ENCODE measurements around the gene NECAB2. TPM values are rescaled to one million over a fixed set of nuclear protein-coding genes. Genes with fewer than 3 reads are reported as not detected.

The NECAB2 gene
- total and polyA plus RNA-seq, 2 of the 8 experiments (the other 6 are each of a cell fraction or from before 2014, with no cell fraction given) = 3.6 to 4.2 TPM

DNA sequence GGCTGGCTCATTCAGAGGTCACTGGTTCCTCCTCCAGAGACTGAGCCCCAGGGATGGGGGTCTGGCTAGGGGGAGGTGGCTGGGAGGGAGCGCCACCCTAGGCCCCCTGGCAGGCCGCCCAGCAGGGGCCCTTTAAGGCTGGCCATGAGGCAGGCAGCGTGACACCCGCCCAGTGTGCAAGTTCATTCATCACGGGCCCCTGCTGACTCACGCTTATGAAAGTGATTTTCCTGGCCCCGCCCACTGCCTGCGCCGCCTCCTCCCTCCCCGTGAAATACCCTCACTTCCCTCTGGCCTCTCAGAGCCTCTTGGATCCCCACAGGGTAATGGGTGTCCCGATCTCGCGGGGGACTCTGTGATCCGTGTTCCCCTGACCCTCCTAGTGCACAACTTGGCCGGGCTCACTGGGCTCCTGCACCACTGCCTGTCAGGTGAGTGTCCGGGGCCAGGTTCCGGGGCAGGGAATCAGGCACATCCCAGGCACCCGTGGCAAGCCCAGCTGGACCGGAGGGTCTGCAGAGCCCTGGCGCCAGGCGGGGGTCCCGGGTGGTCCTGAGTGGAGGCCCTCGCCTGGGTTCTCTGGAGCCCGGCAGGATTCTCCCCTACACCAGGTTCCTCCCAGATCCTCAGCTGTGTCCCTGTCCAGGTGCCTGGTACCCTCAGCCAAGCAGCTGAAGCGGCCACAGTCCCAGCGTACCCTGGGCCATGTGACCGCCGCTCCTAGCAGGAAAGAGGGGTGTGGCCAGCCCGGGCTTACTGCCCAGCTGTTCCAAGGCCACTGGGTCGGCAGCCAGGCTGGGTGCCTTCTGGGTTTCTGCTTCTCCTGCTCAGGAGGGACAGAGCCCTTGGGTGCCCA is 14.9 kb upstream of the NECAB2 start, which contains the start of gene OSGIN1:
Gene OSGIN1 (plus strand): TSS at position 301 of the 856 bp plus-strand sequence. CDS start 4,432 bp downstream, outside the sequence.
- H3K4me2 ChIP-seq (ENCODE audit: insufficient read depth in 1 of 2, low read depth in 2 of 2, low read length in 2 of 2) = peak within 1 kb of the TSS; percentile 47 to 54
- no peak for TF ChIP-seq FOSL1 (IDR thresholded peaks at IDR 0.05; ENCODE audit: insufficient read depth, low read depth, low read length)
- peak; percentile 36 for TF ChIP-seq KDM4A (IDR thresholded peaks at IDR 0.05; ENCODE audit: low read depth, low read length, severe bottlenecking)
- H2AFZ ChIP-seq (ENCODE audit: low read length) = no peak within 1 kb of the TSS
- POLR2A ChIA-PET (ENCODE audit: partially characterized antibody) = interaction anchor here (0.7 to 1.4 kb wide), 6 partner anchors 13 to 91 kb away, joined by 3 to 4 read pairs (median 3); no protein-coding TSS in a partner anchor
- H3K4me3 ChIP-seq (ENCODE audit: extremely low read depth in 1 of 4, insufficient read depth in 2 of 4, low read depth in 3 of 4, low read length in 4 of 4) = peak within 1 kb of the TSS; percentile 4 to 47 (median 14); a peak in 6 of 8 replicates
- H3K23ac ChIP-seq (ENCODE audit: insufficient read length) = no peak within 1 kb of the TSS
- H3K27me3 ChIP-seq (replicated peaks in 1 of 4; ENCODE audit: control insufficient read depth in 3 of 4, extremely low read depth in 1 of 4, insufficient read depth in 3 of 4, low read length in 3 of 4) = no peaks in the 10 kb centered on the region
- H3K14ac ChIP-seq (ENCODE audit: insufficient read length) = no peak within 1 kb of the TSS
- 0 out of 2 replicates have a peak, but pooled peaks cover 1% of the 10 kb centered on the region for H3K23me2 ChIP-seq (ENCODE audit: low read depth, low read length)
- H3K36me3 ChIP-seq (ENCODE audit: control insufficient read depth in 2 of 4, insufficient read depth in 4 of 4, low read length in 3 of 4) = no peaks in the 10 kb centered on the region
- H2BK12ac ChIP-seq (ENCODE audit: low read depth, low read length) = no peak within 1 kb of the TSS
- no peak within 1 kb of the TSS for H4K5ac ChIP-seq (ENCODE audit: insufficient read length, low read depth, low read length)
- H3K18ac ChIP-seq (ENCODE audit: extremely low read depth, low read length) = no peak within 1 kb of the TSS; the same call in 1 of the 2 replicates
- no peaks in the 10 kb centered on the region for H3K9me3 ChIP-seq (ENCODE audit: insufficient read depth in 2 of 2, low read depth in 1 of 2, low read length in 1 of 2)
- no peak within 1 kb of the TSS for H2BK120ac ChIP-seq (replicated peaks; ENCODE audit: low read depth, low read length)
- H4K91ac ChIP-seq (replicated peaks; ENCODE audit: insufficient read length, low read length) = no peak within 1 kb of the TSS
- no peak within 1 kb of the TSS for H2AK5ac ChIP-seq (ENCODE audit: low read depth, low read length)
- no peaks in the 10 kb centered on the region for H3K79me2 ChIP-seq (ENCODE audit: control insufficient read depth in 1 of 2, insufficient read depth in 2 of 2, low read length in 2 of 2)
- no peak within 1 kb of the TSS for H2BK15ac ChIP-seq (ENCODE audit: low read length)
- peak within 1 kb of the TSS; percentile 54; the same call in 1 of the 2 replicates for H4K8ac ChIP-seq (ENCODE audit: extremely low read depth, insufficient read depth, low read length)
- FAIRE-seq (no peak), DNase-seq (ENCODE audit: low read depth in 1 of 2, low spot score in 2 of 2) (peak in 1 of 2 experiments; percentile 72)
- WGBS, 2 experiments (ENCODE audit: extremely low coverage in 1 of 2, insufficient coverage in 1 of 2, insufficient read length in 1 of 2, insufficient replicate concordance in 2 of 2, low coverage in 1 of 2, low lambda C conversion rate in 2 of 2, missing lambda C conversion rate in 1 of 2) = 63% methylated on average over 28 of the region's 30 CpGs; no CpG with 5 or more reads in 1 of the 2 experiments
- no peak within 1 kb of the TSS for H2BK5ac ChIP-seq (ENCODE audit: low read depth, low read length)
- H3K27ac ChIP-seq (ENCODE audit: low read depth, low read length) = no peak within 1 kb of the TSS
- no peak within 1 kb of the TSS for H3K4ac ChIP-seq (replicated peaks; ENCODE audit: insufficient read length, low read depth, low read length)
- H3K56ac ChIP-seq (replicated peaks; ENCODE audit: insufficient read length, low read depth, low read length) = no peak within 1 kb of the TSS
- no peaks in the 10 kb centered on the region for H3K79me1 ChIP-seq (ENCODE audit: low read depth, low read length)
- peaks cover 2 to 7% (median 4%) of the 10 kb centered on the region in 4 experiments; a peak in 6 of 7 replicates for H3K4me1 ChIP-seq (replicated peaks in 1 of 4; ENCODE audit: control insufficient read depth in 3 of 4, insufficient read depth in 4 of 4, low read length in 3 of 4)
- CTCF ChIA-PET (ENCODE audit: partially characterized antibody) = interaction anchor here (0.6 to 16.0 kb wide), 23 partner anchors 9 to 243 kb away, joined by 3 to 366 read pairs (median 4); partner anchors contain the start of gene SLC38A8
- no peak within 1 kb of the TSS for H3K9ac ChIP-seq (replicated peaks in 1 of 4; ENCODE audit: extremely low read depth in 1 of 4, low read depth in 3 of 4, low read length in 3 of 4)
- no peak within 1 kb of the TSS for H2BK20ac ChIP-seq (ENCODE audit: low read length)
- no peaks in the 10 kb centered on the region for H4K20me1 ChIP-seq (replicated peaks in 1 of 2; ENCODE audit: control insufficient read depth in 1 of 2, insufficient read depth in 2 of 2, low read length in 2 of 2)
